Daoy (cell line): ENCODE data around the gene WWOX. TPM values are rescaled to one million over a fixed set of nuclear protein-coding genes. Genes with fewer than 3 reads are reported as not detected.

Experiments
- DNase-seq: peaks from one replicate; pipeline ENCODE4 v3.0.0-alpha.2; 2015; ENCODE audit warnings: low read depth
- total RNA-seq: library from RNA; depleted of rRNA; stranded (reverse); fragments of >200 nt; shearing (Covaris generic); gene quantifications from 2 replicates; pipeline ENCODE4 v1.2.3, GENCODE V29; 2014

WWOX gene
- total RNA-seq, 1 experiment from 2014 or later, result 21.1 TPM

DNA sequence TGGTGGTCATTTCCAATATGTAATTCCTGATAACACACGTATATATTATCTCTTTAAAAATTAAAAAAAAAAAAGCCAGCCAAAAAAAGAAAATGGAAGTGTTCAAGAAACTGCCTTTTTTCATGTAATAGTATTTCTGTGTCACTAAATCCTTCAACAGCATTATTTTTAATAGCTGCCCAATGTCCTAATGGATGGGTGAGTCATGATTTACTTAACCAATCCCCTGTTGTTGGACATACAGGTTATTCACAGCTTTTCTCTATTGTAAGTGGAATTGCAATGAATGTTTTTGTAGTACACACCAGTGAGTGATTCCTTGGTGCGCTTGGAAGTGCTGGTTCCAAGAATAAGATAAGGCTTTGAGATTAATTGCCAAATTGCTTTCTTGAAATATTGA lies 124.9 kb downstream of the WWOX start:
- DNase-seq, result no peak

DNA sequence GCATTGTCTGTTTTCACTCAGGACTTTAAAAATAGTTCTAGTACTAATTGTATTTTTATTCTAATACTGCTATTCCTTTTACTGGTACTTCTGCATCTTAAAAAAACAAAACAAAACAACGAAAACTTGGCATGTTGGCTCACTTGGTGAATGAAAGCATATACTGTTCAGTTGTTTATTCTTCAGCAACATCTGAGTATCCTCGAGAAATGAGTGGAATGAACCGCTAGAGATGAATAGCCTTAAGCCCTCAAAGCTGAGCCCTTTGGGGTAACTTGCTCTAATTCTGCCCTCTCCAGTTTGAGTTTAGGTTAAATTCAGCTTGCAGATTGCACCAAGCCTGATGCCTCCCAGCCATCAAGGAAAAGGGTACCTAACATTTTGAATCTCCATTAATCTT lies 126.5 kb downstream of the WWOX start:
- DNase-seq, result no peak

DNA sequence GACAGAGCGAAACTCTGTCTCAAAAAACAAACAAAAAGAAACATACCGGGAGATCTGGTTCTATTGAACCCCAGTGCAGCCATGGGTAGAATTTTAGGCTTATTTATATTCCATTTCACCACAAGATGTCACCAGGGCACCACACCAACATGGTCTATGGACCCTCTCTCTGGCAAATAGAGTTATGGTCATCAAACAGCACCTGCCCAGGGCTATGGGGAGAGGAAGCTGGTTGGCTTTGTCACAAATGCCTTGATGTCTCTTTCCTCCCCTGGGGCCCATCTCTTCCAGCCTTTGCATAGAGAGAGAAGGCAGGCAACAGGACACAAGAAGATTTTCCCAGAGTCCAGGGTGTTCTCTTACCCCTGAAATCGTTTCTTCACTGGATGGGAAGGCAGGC lies 128.4 kb downstream of the WWOX start:
- DNase-seq, result no peak

DNA sequence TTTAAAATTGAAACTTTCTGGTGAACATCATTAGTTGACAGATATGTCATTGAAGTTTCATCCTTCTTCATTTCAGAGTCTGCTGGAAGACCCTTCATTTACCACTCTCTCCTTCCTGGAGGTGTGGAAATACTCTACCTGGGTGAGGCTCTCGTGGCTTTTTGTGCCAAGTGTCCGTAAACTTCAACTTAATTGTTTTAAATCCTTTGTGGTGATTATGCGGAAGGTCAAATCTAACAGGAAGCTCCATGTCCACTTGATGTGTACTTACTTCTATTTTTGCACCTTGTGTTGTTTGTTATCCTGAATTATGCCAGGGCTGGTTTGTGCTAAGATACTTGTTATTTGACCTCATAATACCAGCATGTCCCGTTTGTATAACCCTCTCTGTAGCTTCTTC lies 129.2 kb downstream of the WWOX start:
- DNase-seq, result no peak

DNA sequence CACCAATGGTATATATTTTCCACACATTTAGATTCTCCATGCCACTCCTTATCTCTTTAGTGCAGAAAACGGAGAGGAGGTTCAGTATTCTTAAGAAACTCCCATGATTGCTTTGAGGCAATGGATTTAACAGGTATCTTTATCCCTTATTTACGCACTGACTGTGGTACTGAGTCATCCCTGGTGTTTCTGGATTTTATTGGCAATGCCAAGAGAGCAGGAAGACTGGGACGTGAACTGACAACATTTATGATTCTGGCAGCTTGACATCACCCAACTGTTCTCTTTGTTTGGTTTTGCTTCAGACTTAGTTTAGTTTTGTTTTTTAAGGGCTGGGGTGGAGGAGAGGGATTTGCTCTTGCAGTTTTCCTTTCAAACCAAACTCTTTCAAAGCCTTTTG lies 131.4 kb downstream of the WWOX start:
- DNase-seq, result peak; percentile 39

DNA sequence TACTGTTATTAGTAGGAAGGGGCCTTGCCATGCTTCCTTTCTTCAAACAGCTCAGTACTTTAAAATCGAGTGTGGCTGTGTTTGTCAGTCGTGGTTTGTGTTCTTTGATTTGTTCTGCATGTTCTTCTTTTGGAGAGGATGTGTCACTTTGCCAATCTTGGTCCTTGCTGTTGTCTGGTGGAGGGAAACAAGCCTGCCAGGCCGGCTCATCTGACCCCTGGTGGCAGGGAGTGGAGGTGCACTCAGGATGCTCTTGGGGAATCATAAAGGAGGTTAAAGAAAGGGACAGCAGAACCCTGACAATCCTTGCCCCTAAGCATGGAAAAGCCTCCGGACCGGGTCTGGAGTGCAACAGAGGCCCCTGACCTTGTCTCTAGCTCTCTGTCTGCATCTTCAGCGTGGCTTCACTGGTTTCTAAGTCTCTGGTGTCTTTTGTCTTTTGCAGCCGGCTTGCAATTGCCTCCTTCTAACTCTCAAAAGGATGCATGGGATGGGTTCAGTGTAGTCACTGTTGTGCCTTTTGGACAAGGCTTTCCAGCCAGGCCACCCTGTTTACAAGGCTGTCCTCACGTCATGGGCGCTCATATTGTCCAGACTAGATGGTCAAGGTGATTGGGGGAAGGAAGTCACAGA lies 135.8 kb downstream of the WWOX start:
- peak; percentile 70 for DNase-seq

DNA sequence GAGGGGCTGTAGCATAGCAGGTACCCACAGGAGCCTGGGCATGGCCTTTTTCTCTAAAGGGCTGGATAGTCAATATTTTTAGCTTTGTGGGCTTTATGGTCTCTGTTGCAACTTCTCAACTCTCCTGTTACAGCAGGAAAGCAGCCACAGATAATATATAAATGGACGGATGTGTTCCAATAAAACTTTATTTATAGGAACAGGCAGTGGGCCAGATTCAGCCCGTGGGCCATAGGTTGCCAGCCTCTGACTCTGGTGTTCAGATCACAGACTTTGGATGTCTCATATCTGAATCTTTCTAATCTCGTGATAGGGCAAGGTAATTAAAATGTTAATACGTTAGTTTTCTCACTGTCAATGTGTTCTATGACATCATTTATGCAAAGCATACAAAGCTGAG lies 136.4 kb downstream of the WWOX start:
- no peak for DNase-seq

DNA sequence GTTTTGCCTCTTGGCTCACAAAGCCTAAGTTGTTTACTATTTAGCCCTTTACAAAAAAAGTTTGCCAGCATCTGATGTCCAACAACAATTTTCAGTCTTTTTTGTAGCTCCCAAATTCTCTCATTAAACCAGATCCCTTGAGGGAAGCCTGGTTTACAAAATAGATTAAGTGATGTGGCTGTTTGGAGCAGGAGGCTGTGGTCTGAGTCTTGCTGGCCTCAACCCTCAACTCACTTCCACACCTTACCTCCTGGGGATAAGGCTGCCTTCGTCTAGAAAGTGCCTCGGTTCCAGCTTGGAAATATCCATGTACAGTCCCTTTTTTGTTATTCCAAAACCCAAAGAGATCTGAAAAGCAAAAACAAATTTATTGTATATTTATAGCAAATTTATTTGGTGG lies 138.4 kb downstream of the WWOX start:
- no peak for DNase-seq

DNA sequence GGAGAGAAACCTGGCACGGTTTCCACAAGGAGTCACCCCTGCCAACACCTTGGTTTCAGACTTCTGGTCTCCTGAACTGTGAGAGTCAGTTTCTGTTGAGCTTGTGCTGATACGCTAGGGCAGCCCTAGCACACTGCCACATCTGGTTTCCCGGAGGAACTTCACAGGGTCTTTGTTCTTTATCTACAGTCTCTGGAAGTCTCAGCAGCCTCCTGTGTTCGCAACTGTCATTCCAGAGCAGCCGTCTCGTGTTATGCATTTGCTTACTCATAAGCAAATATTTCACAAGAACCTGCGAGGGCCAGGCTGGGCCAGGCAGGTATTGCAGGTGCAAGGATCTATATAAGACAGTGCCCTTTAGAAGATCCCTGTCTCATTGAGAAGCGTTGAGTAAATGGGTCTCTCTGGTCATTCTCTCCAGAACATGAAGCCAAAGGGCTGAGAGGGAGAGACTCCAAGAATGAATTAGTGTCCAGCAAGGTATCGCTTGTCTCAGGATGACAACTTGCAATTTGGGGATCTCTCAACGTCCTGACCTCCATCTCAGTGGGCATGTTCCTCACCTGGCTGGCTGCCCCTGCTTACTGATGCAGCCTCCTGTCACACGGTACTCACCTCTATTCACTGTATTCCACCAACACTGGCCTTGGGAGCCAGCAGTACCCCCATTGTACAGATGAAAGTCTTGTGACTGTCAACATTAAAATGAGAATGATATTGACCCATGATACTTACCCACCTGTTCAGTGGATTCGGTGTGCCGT lies 141.2 kb downstream of the WWOX start:
- no peak for DNase-seq

DNA sequence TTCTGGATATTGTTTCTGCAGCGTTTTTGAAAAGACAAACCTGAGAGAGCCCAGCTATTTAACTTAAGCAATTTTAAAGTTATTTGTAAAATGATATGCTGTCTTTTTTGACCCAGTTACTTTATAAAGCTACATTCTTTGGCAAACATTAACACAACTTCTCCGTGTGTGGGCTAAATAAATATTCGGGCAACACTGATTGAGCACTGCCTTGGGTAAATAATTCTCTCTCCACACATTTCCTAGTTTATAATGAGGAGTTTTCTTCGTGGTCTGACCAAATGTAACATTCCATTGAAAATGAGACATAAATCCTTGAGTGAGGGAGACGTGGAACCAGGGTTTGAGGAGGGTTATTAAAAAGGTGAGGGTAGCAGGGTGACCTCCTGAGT lies 142.8 kb downstream of the WWOX start:
- no peak for DNase-seq

DNA sequence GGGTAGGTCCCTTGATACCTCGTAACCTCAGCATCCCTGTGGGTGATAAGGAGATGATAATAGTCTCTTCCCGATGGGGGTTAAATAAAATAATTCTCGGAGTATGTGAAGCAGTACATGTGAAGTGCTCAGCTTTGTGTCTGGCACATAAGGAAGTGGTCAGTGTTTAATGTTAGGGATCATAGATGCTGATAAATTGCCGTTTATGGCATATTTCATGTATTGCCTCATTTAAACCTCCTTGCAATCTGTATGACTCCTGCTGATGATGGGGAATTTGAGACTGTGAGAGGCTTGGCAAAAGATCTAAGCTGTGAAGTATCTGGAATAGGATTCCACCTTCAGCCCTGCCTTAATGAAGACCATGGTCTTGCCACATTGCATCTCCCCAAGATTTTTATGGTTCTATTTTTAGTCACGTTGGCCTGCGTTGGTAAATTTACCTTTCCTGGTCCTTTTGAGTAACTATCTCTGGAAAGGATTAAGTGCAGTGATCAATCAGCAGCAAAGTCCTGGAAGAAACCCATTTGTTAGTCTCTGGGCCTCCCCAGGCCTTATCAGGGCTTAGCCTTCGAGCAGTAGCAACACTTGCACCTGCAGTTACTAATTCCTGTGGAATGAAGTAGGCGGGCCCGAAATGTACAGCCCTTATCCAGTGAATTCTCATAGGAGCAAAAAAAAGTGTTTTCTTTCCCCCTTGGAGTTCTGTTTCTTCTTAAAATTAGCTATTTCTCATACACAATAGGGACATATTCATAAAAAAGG lies 144.9 kb downstream of the WWOX start:
- peak; percentile 28 for DNase-seq

DNA sequence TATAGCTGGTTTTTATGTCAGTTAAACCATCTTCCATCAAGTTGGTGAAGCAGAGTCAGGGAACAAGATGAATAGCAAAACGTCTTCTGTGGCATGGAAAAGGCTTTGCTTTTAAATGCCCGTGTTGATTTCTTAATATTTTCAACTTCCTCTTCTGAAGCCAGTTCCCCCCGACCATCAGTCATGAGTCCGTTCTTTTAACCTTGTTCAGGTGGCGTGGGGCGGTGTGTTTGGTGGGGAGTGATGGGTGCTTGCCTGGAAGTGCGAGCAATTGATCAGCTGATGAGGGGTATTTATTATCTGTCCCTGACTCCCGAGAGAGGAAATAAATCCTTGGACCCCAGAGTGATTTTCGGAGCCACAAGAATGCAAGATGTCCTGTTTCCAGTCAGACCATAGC lies 147.1 kb downstream of the WWOX start:
- DNase-seq, result no peak

DNA sequence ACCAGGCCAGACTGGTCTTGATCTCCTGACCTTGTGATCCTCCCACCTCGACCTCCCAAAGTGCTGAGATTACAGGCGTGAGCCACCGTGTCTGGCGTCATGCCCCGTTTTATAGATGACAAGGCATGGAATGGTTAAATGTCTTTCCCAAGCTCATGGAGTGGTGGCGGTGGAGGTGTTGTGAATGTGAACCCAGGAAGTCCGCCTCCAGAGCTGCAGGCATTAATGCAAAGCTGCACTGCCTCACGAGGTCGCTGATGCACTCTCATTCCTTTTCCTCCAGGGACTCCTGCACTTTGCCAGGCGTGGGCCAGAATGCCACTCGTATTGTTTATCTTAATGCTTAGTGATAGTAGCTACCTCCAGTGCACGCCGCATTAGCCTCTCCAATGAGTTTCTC lies 149.6 kb downstream of the WWOX start:
- DNase-seq, result peak; percentile 42

DNA sequence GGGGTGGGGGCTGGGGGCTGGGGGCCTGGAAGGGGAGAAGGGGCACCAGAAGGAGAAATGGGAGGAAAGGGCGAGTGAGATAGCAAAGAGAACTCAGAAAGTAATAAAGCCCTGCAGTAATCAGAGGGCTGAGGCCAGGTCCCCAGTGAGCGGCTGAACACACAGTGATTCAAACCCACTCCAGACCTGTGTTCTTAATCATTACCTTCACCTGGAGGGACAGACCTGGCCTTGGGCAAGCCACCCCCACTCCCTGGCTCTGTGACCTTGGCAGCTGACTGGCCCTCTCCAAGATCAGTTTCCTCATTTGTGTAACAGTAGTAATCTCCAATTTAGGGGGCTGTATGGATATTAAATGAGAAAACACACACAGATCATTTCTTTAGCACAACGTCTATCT lies 150.4 kb downstream of the WWOX start:
- DNase-seq, result no peak

DNA sequence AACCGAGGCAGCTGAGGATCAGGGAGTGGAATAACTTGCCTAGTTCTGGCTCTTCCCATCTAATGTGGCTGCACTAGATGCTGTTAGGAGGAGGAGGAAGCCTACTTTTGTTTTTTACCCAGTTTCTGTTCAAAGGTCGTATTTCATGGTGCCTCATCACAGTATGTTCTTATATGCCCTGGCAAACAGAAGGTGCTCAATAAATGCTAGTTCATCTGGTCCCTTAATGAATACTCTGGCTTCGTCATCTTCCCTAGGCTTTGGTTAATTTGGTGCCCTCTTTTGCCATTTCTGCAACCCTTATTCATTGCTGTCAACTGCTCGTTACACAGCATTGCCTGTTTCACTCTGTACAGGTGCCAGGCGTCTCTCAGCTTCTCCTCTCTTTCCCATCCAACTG lies 151.7 kb downstream of the WWOX start:
- DNase-seq, result no peak

DNA sequence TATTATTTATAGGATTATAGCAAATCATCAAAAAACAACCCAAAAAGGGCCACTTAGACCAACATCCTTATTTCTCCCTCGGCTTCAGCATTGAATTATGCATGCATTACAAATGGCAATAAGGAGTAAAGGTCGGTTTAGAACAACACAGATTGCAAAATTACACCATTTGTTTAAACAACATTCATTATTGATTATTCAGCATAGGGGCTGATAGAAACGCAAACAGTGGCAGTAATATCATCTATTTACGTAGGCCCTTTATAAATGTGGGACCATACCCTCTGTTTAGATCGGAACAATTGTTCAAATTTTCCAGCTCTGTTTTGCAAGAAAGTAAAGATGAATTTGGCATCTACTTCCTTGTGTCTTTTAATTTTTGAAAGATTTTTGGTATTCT lies 153.3 kb downstream of the WWOX start:
- DNase-seq, result no peak

DNA sequence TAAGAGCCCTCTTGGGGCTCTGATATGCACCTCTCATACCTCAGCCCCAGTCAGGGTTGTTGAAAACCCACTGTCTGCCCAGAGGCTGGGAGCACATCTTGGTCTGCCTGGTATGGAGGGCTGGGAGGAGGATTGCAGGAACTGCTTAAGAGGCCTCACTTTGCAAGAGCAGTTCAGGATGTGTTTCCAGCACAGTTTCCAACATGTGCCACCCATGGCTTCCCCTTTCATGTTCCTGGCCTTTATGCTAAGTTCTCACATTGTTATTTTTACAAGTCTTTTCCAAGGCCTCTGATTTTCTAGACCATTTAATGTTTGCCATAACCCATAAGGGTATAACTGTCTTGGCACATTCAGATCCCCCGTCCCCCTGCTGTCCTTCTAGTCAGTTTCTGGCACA lies 155.4 kb downstream of the WWOX start:
- no peak for DNase-seq

DNA sequence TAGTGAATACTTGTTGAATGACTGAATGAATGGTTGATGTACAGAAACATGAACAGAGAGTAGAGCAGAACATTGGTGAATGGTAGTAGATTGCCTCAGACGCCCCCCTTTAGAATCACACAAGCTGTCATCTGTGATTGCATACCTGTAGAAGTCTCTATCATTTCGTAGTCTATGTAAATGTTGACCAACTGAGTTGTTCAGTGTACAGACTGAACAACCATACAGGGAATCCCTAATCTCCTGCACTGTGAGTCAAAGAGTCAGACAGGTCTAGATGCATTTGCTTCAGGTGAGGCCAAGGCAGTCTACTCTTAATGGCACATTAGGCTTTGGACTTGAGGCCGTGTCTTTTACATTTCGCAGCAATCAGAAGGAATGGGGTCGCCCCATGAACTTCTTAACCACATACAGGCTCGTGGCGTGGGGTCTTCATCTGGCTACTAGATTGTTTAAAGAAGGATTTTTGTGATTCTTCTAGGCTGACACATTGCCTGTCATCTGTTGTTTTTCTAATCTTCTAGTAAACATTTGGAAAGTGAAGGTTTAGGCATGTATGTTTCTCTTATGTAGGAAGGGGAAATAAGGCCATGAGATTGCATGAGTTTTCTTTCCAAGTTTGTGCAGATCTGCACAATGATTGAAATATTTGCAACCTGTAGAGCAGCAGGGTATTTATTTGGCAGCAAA lies 157.4 kb downstream of the WWOX start:
- no peak for DNase-seq

DNA sequence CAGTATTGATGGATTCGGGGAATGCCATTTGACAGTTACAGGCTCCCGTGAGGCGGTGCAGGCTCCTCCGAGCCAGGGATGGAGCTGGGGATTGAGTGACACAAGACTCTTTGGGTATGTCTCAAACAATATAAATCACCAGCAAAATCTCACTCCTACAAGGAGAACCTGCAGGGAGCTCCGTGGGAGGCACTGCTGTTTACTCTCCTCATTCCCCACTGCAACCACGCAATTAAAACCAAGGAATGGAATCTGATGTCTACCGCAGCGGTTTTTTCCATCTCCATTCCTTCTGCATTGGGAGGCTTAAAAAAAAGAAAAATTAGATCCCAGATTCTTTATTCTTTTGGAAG lies 157.9 kb downstream of the WWOX start:
- peak; percentile 52 for DNase-seq

DNA sequence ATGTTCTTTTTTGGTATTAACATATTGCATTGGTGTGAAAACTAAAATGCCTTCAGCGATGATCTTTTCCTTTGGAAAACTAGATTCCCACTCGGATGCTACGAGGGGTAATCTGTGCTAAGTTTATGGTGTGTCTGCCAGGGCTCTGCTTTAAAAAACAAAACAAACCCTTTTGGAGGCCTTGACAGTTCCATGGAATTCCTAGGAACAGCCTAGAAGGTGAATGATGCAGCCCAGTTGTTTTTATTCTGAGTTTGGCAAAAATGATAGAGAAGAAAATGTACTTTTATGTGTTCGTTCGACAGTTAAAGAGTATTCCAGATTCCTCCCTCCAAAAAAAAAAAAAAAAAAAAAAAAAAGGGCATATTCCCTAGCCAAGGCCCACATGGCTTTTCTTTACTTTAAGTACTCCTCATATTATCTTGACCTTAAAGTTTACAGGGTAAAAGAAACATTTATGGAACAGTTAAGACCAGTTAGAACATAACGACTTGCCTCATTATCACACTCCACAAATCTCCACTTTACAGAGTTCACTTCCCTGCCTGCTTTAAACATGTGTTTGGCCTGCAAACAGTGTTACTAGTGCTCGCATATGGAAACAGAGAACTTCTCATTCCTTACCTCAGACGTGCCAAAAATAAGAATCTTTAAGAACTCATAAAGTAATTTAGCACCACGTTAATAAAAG lies 159.1 kb downstream of the WWOX start:
- DNase-seq, result no peak

DNA sequence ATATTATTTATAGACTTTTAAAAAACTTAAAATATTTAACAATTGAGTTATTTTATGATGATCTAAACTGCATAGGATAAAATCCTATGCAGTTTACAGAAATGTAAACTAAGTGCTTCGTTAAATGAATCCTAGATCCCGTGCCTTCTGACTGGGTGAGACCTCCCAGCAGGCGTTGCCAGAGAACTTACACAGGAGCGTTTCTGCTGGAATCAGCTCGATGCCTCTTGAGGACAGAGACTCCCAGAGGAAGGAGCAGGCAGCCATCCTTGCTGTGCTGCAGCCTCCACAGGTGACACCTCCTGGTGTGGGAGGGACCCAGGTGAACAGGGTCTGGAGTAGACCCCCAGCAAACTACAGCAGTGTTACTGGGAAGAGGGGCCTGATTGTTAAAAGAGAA lies 160.4 kb downstream of the WWOX start:
- DNase-seq, result no peak

DNA sequence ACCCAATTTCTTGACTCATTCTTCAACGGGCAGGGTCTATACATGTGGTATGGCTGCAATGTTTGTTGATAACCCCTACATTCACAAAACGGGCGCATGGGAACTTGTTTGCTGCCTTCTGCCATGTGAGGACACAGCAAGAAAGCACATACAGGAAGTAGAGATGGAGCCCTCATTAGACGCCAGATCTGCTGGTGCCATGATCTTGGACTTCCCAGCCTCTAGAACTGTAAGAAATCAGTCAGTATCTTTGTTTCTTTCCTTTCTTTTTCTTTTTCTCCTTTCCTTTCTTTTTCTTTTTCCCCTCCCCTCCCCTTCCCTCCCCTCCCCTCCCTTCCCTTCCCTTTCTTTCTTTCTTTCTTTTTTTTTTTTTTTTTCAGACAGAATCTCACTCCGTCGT lies 165.2 kb downstream of the WWOX start:
- no peak for DNase-seq
